ENCODE results near the gene DGKI. TPM values are rescaled to one million over a fixed set of nuclear protein-coding genes. Genes with fewer than 3 reads are reported as not detected.

DGKI gene
- total RNA-seq, 4 donors from 2014 or later, result 0.66 to 2.9 (median 1.7) TPM

- no peak for DNase-seq (ENCODE audit: extremely low spot score)
- H3K4me3 ChIP-seq, result no peak overlapping the region
- no peak for TF ChIP-seq POLR2A (IDR thresholded peaks at IDR 0.05; ENCODE audit: low read depth)
- TF ChIP-seq POLR2AphosphoS5 (IDR thresholded peaks at IDR 0.05), result no peak
- no peak for TF ChIP-seq CTCF (IDR thresholded peaks at IDR 0.05)
- TF ChIP-seq EP300 (IDR thresholded peaks at IDR 0.05), result no peak
- no peak overlapping the region for H3K27ac ChIP-seq (replicated peaks in 1 of 4)
- WGBS, result 73% methylated on average over 1 of the region's 1 CpG
- H3K36me3 ChIP-seq, result no peaks in the 10 kb centered on the region
- intact Hi-C loops (cut with DNase I), result no loop called here
- H3K4me1 ChIP-seq, result peaks cover 0 to 4% (median 0%) of the 10 kb centered on the region in 4 donors
- no peaks in the 10 kb centered on the region for H3K9me3 ChIP-seq
- H3K27me3 ChIP-seq, result no peaks in the 10 kb centered on the region
Measured at GRCh38 chr7:137801491-137801890, 45.3 kb downstream of the DGKI start.

- intact Hi-C loops (cut with DNase I), result no loop called here
- TF ChIP-seq POLR2AphosphoS5 (IDR thresholded peaks at IDR 0.05) (no peak), POLR2A (IDR thresholded peaks at IDR 0.05; ENCODE audit: low read depth) (no peak), EP300 (IDR thresholded peaks at IDR 0.05) (no peak), CTCF (IDR thresholded peaks at IDR 0.05) (no peak)
- 88% methylated on average over 1 of the region's 1 CpG for WGBS
- H3K27me3 ChIP-seq, result no peaks in the 10 kb centered on the region
- H3K4me1 ChIP-seq, result peaks cover 0 to 4% (median 0%) of the 10 kb centered on the region in 4 donors
- H3K9me3 ChIP-seq, result no peaks in the 10 kb centered on the region
- DNase-seq (ENCODE audit: extremely low spot score), result no peak
- no peak overlapping the region for H3K4me3 ChIP-seq
- H3K27ac ChIP-seq (replicated peaks in 1 of 4), result no peak overlapping the region
- H3K36me3 ChIP-seq, result no peaks in the 10 kb centered on the region
Measured at GRCh38 chr7:137801003-137801402, 45.8 kb downstream of the DGKI start.

GRCh38 chr7:137798073-137798763 is 48.6 kb downstream of the DGKI start:
- intact Hi-C loops (cut with DNase I), result no loop called here
- Histone ChIP-seq H3K4me3 (no peak overlapping the region), H3K9me3 (no peaks in the 10 kb centered on the region), H3K4me1 (no peaks in the 10 kb centered on the region), H3K36me3 (no peaks in the 10 kb centered on the region), H3K27me3 (no peaks in the 10 kb centered on the region), H3K27ac (replicated peaks in 1 of 4) (no peak overlapping the region)
- TF ChIP-seq POLR2A (IDR thresholded peaks at IDR 0.05; ENCODE audit: low read depth), result no peak
- 86% methylated on average over 4 of the region's 4 CpGs for WGBS
- DNase-seq (ENCODE audit: extremely low spot score), result no peak

GRCh38 chr7:137795211-137795610 is 51.6 kb downstream of the DGKI start:
- H3K9me3 ChIP-seq, result no peaks in the 10 kb centered on the region
- H3K27me3 ChIP-seq, result no peaks in the 10 kb centered on the region
- no peak for DNase-seq (ENCODE audit: extremely low spot score)
- H3K4me1 ChIP-seq, result no peaks in the 10 kb centered on the region
- TF ChIP-seq CTCF (IDR thresholded peaks at IDR 0.05) (no peak), POLR2A (IDR thresholded peaks at IDR 0.05; ENCODE audit: low read depth) (no peak), EP300 (IDR thresholded peaks at IDR 0.05) (no peak), POLR2AphosphoS5 (IDR thresholded peaks at IDR 0.05) (no peak)
- no peaks in the 10 kb centered on the region for H3K36me3 ChIP-seq
- intact Hi-C loops (cut with DNase I), result no loop called here
- H3K27ac ChIP-seq (replicated peaks in 1 of 4), result no peak overlapping the region
- WGBS, result 83% methylated on average over 4 of the region's 4 CpGs
- no peak overlapping the region for H3K4me3 ChIP-seq

GRCh38 chr7:137791930-137792329 is 54.8 kb downstream of the DGKI start:
- H3K36me3 ChIP-seq, result no peaks in the 10 kb centered on the region
- TF ChIP-seq POLR2AphosphoS5 (IDR thresholded peaks at IDR 0.05), result no peak
- H3K27me3 ChIP-seq, result no peaks in the 10 kb centered on the region
- 86% methylated on average over 2 of the region's 2 CpGs for WGBS
- no peak overlapping the region for H3K27ac ChIP-seq (replicated peaks in 1 of 4)
- DNase-seq (ENCODE audit: extremely low spot score), result no peak
- intact Hi-C loops (cut with DNase I), result no loop called here
- no peaks in the 10 kb centered on the region for H3K9me3 ChIP-seq
- no peak overlapping the region for H3K4me3 ChIP-seq
- H3K4me1 ChIP-seq, result no peaks in the 10 kb centered on the region

- Histone ChIP-seq H3K9me3 (no peaks in the 10 kb centered on the region), H3K4me3 (no peak overlapping the region), H3K27ac (replicated peaks in 1 of 4) (no peak overlapping the region), H3K27me3 (no peaks in the 10 kb centered on the region), H3K36me3 (no peaks in the 10 kb centered on the region), H3K4me1 (no peaks in the 10 kb centered on the region)
- DNase-seq (ENCODE audit: extremely low spot score), result no peak
- intact Hi-C loops (cut with DNase I), result no loop called here
- TF ChIP-seq POLR2AphosphoS5 (IDR thresholded peaks at IDR 0.05) (no peak), EP300 (IDR thresholded peaks at IDR 0.05) (no peak), CTCF (IDR thresholded peaks at IDR 0.05) (no peak), POLR2A (IDR thresholded peaks at IDR 0.05; ENCODE audit: low read depth) (no peak)
Measured at GRCh38 chr7:137790828-137791227, 55.9 kb downstream of the DGKI start.
